Measurements from ENCODE around the gene PRSS48.

GRCh38 chr4:151247395-151247794, 29.6 kb upstream of the PRSS48 start:
- TF ChIP-seq GATA2 (IDR thresholded peaks at IDR 0.05; ENCODE audit: low read depth, low read length) (no peak), GATA3 (IDR thresholded peaks at IDR 0.05; ENCODE audit: low read depth, low read length) (no peak)
